BE2C (cell line): Measurements from ENCODE around the gene NHSL2.

Experiments used
- DNase-seq: peaks from one replicate; pipeline ENCODE4 v3.0.0-alpha.2; 2020
- H3K27me3 ChIP-seq: fragments of 250-450 bp; sonication (Bioruptor Pico); 2 replicates; pipeline ENCODE4 v1.5.1; 2020; ENCODE audit warnings: mild to moderate bottlenecking
- H3K36me3 ChIP-seq: fragments of 250-450 bp; sonication (Bioruptor Pico); 2 replicates; pipeline ENCODE4 v1.5.1; 2020; ENCODE audit warnings: mild to moderate bottlenecking
- H3K4me1 ChIP-seq: fragments of 250-450 bp; sonication (Bioruptor Pico); 2 replicates; pipeline ENCODE4 v1.5.1; 2020
- H3K4me3 ChIP-seq: 2 replicates; pipeline ENCODE4 v1.5.1; 2011; ENCODE audit warnings: low read depth, low read length
- H3K9me3 ChIP-seq: fragments of 250-450 bp; sonication (Bioruptor Pico); 2 replicates; pipeline ENCODE4 v1.5.1; 2020
- TF ChIP-seq, protein P1 (sequence below): IDR thresholded peaks from 2 replicates; pipeline ENCODE4 v1.5.1; 2012; ENCODE audit warnings: mild to moderate bottlenecking, low read depth, low read length

Gene NHSL2

GRCh38 chrX:72127332-72127731, 216.7 kb downstream of the NHSL2 start:
- TF ChIP-seq, protein P1, sequence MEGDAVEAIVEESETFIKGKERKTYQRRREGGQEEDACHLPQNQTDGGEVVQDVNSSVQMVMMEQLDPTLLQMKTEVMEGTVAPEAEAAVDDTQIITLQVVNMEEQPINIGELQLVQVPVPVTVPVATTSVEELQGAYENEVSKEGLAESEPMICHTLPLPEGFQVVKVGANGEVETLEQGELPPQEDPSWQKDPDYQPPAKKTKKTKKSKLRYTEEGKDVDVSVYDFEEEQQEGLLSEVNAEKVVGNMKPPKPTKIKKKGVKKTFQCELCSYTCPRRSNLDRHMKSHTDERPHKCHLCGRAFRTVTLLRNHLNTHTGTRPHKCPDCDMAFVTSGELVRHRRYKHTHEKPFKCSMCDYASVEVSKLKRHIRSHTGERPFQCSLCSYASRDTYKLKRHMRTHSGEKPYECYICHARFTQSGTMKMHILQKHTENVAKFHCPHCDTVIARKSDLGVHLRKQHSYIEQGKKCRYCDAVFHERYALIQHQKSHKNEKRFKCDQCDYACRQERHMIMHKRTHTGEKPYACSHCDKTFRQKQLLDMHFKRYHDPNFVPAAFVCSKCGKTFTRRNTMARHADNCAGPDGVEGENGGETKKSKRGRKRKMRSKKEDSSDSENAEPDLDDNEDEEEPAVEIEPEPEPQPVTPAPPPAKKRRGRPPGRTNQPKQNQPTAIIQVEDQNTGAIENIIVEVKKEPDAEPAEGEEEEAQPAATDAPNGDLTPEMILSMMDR, result no peak
- Histone ChIP-seq H3K27me3 (no peaks in the 10 kb centered on the region), H3K9me3 (no peaks in the 10 kb centered on the region), H3K4me3 (peak overlapping the region; percentile 51), H3K4me1 (peaks cover 56% of the 10 kb centered on the region), H3K36me3 (peaks cover 35% of the 10 kb centered on the region)
- DNase-seq, result no peak

GRCh38 chrX:72128183-72128834, 217.7 kb downstream of the NHSL2 start:
- DNase-seq, result no peak
- H3K4me1 ChIP-seq, result peaks cover 46% of the 10 kb centered on the region
- no peaks in the 10 kb centered on the region for H3K27me3 ChIP-seq
- no peaks in the 10 kb centered on the region for H3K9me3 ChIP-seq
- peak overlapping the region; percentile 51 for H3K4me3 ChIP-seq
- TF ChIP-seq, protein P1, result no peak
- peaks cover 40% of the 10 kb centered on the region for H3K36me3 ChIP-seq

- TF ChIP-seq, protein P1, result peak; percentile 53
- Histone ChIP-seq H3K9me3 (no peaks in the 10 kb centered on the region), H3K36me3 (peaks cover 46% of the 10 kb centered on the region), H3K4me3 (peak overlapping the region; percentile 51), H3K4me1 (peaks cover 41% of the 10 kb centered on the region), H3K27me3 (no peaks in the 10 kb centered on the region)
- peak; percentile 47 for DNase-seq
Observed at GRCh38 chrX:72128881-72129280, 218.2 kb downstream of the NHSL2 start.

DNA sequence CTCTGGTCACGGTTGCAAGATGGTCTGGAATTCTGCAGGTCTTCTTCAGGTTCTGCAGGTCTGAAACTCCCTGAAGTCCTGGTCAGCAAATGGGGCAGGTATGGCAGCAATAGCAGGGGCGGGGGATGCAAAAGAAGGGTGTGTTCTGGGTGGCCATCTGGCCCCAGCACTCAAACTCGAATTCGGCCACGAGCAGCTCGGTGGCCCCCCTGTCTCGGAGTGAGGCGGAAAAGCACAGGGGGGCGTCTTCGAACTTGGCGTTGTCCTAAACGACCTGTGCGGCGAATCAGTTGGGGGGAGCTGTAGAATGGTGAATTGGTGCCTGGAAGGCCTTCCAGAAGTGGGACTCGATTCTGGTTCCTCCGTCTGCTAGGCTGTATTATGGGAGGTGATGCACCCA, 219.0 kb downstream of the NHSL2 start:
- H3K27me3 ChIP-seq, result no peaks in the 10 kb centered on the region
- H3K4me1 ChIP-seq, result peaks cover 33% of the 10 kb centered on the region
- H3K9me3 ChIP-seq, result no peaks in the 10 kb centered on the region
- peaks cover 53% of the 10 kb centered on the region for H3K36me3 ChIP-seq
- H3K4me3 ChIP-seq, result peak overlapping the region; percentile 74
- DNase-seq, result no peak
- TF ChIP-seq, protein P1, result no peak

DNA sequence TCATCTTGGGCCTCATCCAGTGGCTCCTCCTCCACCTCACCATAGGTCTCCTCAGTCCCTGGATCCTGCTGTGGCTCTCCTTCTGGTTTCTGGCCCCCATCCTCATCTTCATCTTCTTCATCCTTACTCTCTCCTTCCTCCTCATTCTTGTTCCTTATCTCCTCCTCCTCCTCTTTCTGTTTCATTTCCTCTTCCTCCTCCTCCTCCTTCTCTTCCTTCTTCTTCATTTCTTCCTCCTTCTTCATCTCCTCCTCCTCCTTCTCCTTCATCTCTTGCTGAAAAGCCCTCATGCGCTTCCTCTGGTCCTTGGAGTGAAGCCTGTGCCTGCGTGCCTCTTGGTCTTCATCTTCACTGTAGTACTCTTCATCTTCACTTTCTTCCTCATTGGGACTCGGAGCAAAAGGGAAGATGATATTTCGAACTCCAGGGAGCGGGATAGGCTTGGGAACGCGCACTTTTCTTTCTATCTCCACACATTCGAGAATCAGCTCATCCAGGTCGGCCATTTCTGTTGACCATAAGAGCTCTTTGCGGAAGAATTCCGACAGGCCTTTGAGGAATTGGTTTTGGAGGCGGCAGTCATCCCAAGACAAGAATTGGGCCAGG, 219.6 kb downstream of the NHSL2 start:
- Histone ChIP-seq H3K36me3 (peaks cover 54% of the 10 kb centered on the region), H3K9me3 (no peaks in the 10 kb centered on the region), H3K4me3 (peak overlapping the region; percentile 74), H3K27me3 (no peaks in the 10 kb centered on the region), H3K4me1 (peaks cover 28% of the 10 kb centered on the region)
- TF ChIP-seq, protein P1, result no peak
- no peak for DNase-seq

DNA sequence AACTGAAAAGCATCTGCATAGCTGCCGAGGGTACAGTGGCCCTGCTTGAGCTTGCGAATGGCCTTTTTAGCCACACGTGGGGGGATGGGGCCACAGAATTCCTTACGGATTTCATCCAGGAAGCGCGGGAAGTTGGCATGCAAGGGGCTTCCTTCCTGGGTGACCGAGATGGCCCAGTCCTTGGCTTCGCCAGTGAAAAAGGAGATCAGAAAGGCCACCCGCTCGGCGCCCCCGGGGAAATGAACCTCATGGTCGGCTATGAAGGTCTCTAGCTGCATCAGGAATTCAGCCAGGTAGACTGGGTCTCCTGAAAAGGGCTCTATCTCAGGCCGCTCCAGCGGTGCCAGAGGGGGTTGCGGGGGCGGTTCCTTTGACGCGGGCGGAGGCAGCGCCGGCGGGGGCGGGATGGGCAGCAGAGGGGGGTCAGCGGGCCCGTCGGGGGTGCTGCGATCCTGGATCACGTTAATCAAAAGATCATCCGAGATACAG, 220.2 kb downstream of the NHSL2 start:
- Histone ChIP-seq H3K36me3 (peaks cover 50% of the 10 kb centered on the region), H3K4me1 (peaks cover 23% of the 10 kb centered on the region), H3K27me3 (no peaks in the 10 kb centered on the region), H3K9me3 (no peaks in the 10 kb centered on the region), H3K4me3 (peak overlapping the region; percentile 74)
- TF ChIP-seq, protein P1, result no peak
- no peak for DNase-seq
